Measurements from ENCODE around the gene LIN9. TPM values are rescaled to one million over a fixed set of nuclear protein-coding genes. Genes with fewer than 3 reads are reported as not detected.

The LIN9 gene
- total and polyA plus RNA-seq, 2 of the 8 experiments (the other 6 are each of a cell fraction or from before 2014, with no cell fraction given) = 5.6 to 12.6 TPM

GRCh38 chr1:226233806-226234205, 75.2 kb downstream of the LIN9 start:
- no peak overlapping the region for H3K4me2 ChIP-seq (ENCODE audit: insufficient read depth in 1 of 2, low read depth in 2 of 2, low read length in 2 of 2)
- H2BK15ac ChIP-seq (ENCODE audit: low read length) = no peak overlapping the region
- no peak overlapping the region for H3K4me3 ChIP-seq (ENCODE audit: extremely low read depth in 1 of 4, insufficient read depth in 2 of 4, low read depth in 3 of 4, low read length in 4 of 4)
- H3K23me2 ChIP-seq (ENCODE audit: low read depth, low read length) = no peaks in the 10 kb centered on the region
- no peaks in the 10 kb centered on the region for H3K79me1 ChIP-seq (ENCODE audit: low read depth, low read length)
- 91% methylated on average over 3 of the region's 3 CpGs; no CpG with 5 or more reads in 1 of the 2 experiments for WGBS, 2 experiments (ENCODE audit: extremely low coverage in 1 of 2, insufficient coverage in 1 of 2, insufficient read length in 1 of 2, insufficient replicate concordance in 2 of 2, low coverage in 1 of 2, low lambda C conversion rate in 2 of 2, missing lambda C conversion rate in 1 of 2)
- no peak overlapping the region for H4K91ac ChIP-seq (replicated peaks; ENCODE audit: insufficient read length, low read length)
- H3K79me2 ChIP-seq (ENCODE audit: control insufficient read depth in 1 of 2, insufficient read depth in 2 of 2, low read length in 2 of 2) = no peaks in the 10 kb centered on the region
- H2BK5ac ChIP-seq (ENCODE audit: low read depth, low read length) = no peak overlapping the region
- FAIRE-seq = no peak
- ChIA-PET CTCF (ENCODE audit: partially characterized antibody) (interaction anchor here (1.0 kb wide), 1 partner anchor 108 kb away, joined by 3 read pairs; no protein-coding TSS in a partner anchor), POLR2A (ENCODE audit: partially characterized antibody) (no interaction called here)
- no peak overlapping the region for H3K9ac ChIP-seq (replicated peaks in 1 of 4; ENCODE audit: extremely low read depth in 1 of 4, low read depth in 3 of 4, low read length in 3 of 4)
- H3K23ac ChIP-seq (ENCODE audit: insufficient read length) = no peak overlapping the region
- H3K14ac ChIP-seq (ENCODE audit: insufficient read length) = no peak overlapping the region
- H3K27ac ChIP-seq (ENCODE audit: low read depth, low read length) = no peak overlapping the region
- no peak overlapping the region for H4K8ac ChIP-seq (ENCODE audit: extremely low read depth, insufficient read depth, low read length)
- no peak overlapping the region for H2BK20ac ChIP-seq (ENCODE audit: low read length)
- H3K27me3 ChIP-seq (replicated peaks in 1 of 4; ENCODE audit: control insufficient read depth in 3 of 4, extremely low read depth in 1 of 4, insufficient read depth in 3 of 4, low read length in 3 of 4) = no peaks in the 10 kb centered on the region
- H3K4me1 ChIP-seq (replicated peaks in 1 of 4; ENCODE audit: control insufficient read depth in 3 of 4, insufficient read depth in 4 of 4, low read length in 3 of 4) = no peaks in the 10 kb centered on the region
- peaks cover 2 to 49% (median 21%) of the 10 kb centered on the region in 4 experiments; a peak in 7 of 8 replicates for H3K36me3 ChIP-seq (ENCODE audit: control insufficient read depth in 2 of 4, insufficient read depth in 4 of 4, low read length in 3 of 4)
- H3K4ac ChIP-seq (replicated peaks; ENCODE audit: insufficient read length, low read depth, low read length) = no peak overlapping the region
- no peak overlapping the region for H2BK12ac ChIP-seq (ENCODE audit: low read depth, low read length)
- no peak overlapping the region for H2AFZ ChIP-seq (ENCODE audit: low read length)
- H3K56ac ChIP-seq (replicated peaks; ENCODE audit: insufficient read length, low read depth, low read length) = no peak overlapping the region
- H3K9me3 ChIP-seq (ENCODE audit: insufficient read depth in 2 of 2, low read depth in 1 of 2, low read length in 1 of 2) = no peaks in the 10 kb centered on the region
- no peaks in the 10 kb centered on the region for H4K20me1 ChIP-seq (replicated peaks in 1 of 2; ENCODE audit: control insufficient read depth in 1 of 2, insufficient read depth in 2 of 2, low read length in 2 of 2)
- no peak overlapping the region for H4K5ac ChIP-seq (ENCODE audit: insufficient read length, low read depth, low read length)
- no peak overlapping the region for H2AK5ac ChIP-seq (ENCODE audit: low read depth, low read length)
- H3K18ac ChIP-seq (ENCODE audit: extremely low read depth, low read length) = no peak overlapping the region
- DNase-seq (ENCODE audit: low read depth in 1 of 2, low spot score in 2 of 2) = no peak
- H2BK120ac ChIP-seq (replicated peaks; ENCODE audit: low read depth, low read length) = no peak overlapping the region
- TF ChIP-seq TCF12 (IDR thresholded peaks at IDR 0.05; ENCODE audit: low read depth, low read length) (no peak), E2F6 (IDR thresholded peaks at IDR 0.05) (no peak), BCL11A (IDR thresholded peaks at IDR 0.05; ENCODE audit: low read depth in 2 of 2, low read length in 2 of 2) (no peak), RFX5 (IDR thresholded peaks at IDR 0.05; ENCODE audit: borderline replicate concordance, low read depth, low read length) (no peak), ATF3 (IDR thresholded peaks at IDR 0.05; ENCODE audit: insufficient read depth, low read depth, low read length) (no peak), GTF2F1 (IDR thresholded peaks at IDR 0.05; ENCODE audit: borderline replicate concordance, low read depth, low read length) (no peak), EGR1 (IDR thresholded peaks at IDR 0.05; ENCODE audit: borderline replicate concordance, low read depth, low read length) (no peak), SUZ12 (IDR thresholded peaks at IDR 0.05; ENCODE audit: low read length) (no peak), KDM1A (IDR thresholded peaks at IDR 0.05; ENCODE audit: borderline replicate concordance, low read length) (no peak), POLR2A (IDR thresholded peaks at IDR 0.05; ENCODE audit: control extremely low read depth in 1 of 2, low read depth in 2 of 2, low read length in 2 of 2) (no peak), SAP30 (IDR thresholded peaks at IDR 0.05; ENCODE audit: insufficient read depth, insufficient replicate concordance, low read length) (no peak), ASH2L (IDR thresholded peaks at IDR 0.05; ENCODE audit: low read length) (no peak), KDM5A (IDR thresholded peaks at IDR 0.05; ENCODE audit: low read length) (no peak), JUND (IDR thresholded peaks at IDR 0.05; ENCODE audit: low read length) (no peak)

All from H1 (cell line).